ENCODE results near the gene ARHGEF26.

The ARHGEF26 gene

DNA sequence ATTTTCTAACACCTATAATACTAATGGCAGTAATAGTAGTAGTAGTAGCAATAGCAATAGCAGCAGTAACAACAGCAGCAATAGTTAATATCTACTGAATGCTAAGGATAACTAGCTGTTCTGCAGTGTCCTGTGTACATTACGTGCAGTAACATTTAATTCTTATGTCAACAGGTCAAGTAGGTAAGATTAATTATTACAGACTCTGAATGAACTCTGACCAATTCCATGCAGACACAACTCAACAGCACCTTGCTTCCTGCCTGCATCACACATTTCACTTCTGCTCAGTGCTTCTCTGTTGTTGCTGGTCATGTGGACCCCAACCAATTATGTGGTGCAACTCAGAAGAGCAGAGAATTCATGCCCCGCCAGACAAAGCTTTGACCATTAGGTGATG is 39.9 kb upstream of the ARHGEF26 start:
- DNase-seq (ENCODE audit: low read depth in 1 of 2, low spot score in 1 of 2): no peak
- H3K4me3 ChIP-seq (replicated peaks; ENCODE audit: insufficient read depth, low read length): no peak overlapping the region
- H3K27ac ChIP-seq (replicated peaks): no peak overlapping the region
- TF ChIP-seq, protein P1, sequence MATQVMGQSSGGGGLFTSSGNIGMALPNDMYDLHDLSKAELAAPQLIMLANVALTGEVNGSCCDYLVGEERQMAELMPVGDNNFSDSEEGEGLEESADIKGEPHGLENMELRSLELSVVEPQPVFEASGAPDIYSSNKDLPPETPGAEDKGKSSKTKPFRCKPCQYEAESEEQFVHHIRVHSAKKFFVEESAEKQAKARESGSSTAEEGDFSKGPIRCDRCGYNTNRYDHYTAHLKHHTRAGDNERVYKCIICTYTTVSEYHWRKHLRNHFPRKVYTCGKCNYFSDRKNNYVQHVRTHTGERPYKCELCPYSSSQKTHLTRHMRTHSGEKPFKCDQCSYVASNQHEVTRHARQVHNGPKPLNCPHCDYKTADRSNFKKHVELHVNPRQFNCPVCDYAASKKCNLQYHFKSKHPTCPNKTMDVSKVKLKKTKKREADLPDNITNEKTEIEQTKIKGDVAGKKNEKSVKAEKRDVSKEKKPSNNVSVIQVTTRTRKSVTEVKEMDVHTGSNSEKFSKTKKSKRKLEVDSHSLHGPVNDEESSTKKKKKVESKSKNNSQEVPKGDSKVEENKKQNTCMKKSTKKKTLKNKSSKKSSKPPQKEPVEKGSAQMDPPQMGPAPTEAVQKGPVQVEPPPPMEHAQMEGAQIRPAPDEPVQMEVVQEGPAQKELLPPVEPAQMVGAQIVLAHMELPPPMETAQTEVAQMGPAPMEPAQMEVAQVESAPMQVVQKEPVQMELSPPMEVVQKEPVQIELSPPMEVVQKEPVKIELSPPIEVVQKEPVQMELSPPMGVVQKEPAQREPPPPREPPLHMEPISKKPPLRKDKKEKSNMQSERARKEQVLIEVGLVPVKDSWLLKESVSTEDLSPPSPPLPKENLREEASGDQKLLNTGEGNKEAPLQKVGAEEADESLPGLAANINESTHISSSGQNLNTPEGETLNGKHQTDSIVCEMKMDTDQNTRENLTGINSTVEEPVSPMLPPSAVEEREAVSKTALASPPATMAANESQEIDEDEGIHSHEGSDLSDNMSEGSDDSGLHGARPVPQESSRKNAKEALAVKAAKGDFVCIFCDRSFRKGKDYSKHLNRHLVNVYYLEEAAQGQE (IDR thresholded peaks at IDR 0.05; ENCODE audit: insufficient replicate concordance, low read depth): no peak
- TF ChIP-seq, protein P2, sequence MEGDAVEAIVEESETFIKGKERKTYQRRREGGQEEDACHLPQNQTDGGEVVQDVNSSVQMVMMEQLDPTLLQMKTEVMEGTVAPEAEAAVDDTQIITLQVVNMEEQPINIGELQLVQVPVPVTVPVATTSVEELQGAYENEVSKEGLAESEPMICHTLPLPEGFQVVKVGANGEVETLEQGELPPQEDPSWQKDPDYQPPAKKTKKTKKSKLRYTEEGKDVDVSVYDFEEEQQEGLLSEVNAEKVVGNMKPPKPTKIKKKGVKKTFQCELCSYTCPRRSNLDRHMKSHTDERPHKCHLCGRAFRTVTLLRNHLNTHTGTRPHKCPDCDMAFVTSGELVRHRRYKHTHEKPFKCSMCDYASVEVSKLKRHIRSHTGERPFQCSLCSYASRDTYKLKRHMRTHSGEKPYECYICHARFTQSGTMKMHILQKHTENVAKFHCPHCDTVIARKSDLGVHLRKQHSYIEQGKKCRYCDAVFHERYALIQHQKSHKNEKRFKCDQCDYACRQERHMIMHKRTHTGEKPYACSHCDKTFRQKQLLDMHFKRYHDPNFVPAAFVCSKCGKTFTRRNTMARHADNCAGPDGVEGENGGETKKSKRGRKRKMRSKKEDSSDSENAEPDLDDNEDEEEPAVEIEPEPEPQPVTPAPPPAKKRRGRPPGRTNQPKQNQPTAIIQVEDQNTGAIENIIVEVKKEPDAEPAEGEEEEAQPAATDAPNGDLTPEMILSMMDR (IDR thresholded peaks at IDR 0.05; ENCODE audit: insufficient read depth, low read length): no peak
- no peak for TF ChIP-seq POLR2AphosphoS5 (IDR thresholded peaks at IDR 0.05; ENCODE audit: low read depth)
- no peak for TF ChIP-seq SPI1 (IDR thresholded peaks at IDR 0.05; ENCODE audit: borderline replicate concordance, low read depth)
- TF ChIP-seq GABPA (IDR thresholded peaks at IDR 0.05; ENCODE audit: low read depth): no peak
- H3K27me3 ChIP-seq (ENCODE audit: insufficient read depth, poor library complexity, severe bottlenecking): no peaks in the 10 kb centered on the region

DNA sequence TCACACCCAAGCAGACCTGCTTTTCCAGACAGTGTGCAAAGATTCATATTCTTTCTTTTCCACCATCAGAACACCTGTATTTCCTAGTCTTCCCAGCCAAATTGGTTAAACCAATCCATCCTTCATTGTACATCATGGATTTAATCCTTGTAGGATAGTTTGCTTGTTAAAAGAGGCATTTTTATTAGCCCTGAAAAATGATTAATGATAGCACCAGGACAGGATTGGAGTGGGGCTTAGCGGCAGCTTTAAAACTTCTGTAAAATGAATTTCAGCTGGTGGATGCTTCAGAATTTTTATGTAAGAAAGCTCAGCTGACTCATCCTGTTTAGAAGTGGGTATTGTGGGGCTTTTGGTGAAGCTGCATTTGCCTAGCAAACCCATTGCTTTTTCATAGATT is 36.1 kb upstream of the ARHGEF26 start:
- no peak overlapping the region for H3K27ac ChIP-seq (replicated peaks)
- DNase-seq (ENCODE audit: low read depth in 1 of 2, low spot score in 1 of 2): no peak
- TF ChIP-seq, protein P1 (IDR thresholded peaks at IDR 0.05; ENCODE audit: insufficient replicate concordance, low read depth): no peak
- TF ChIP-seq, protein P2 (IDR thresholded peaks at IDR 0.05; ENCODE audit: insufficient read depth, low read length): no peak
- TF ChIP-seq POLR2AphosphoS5 (IDR thresholded peaks at IDR 0.05; ENCODE audit: low read depth): no peak
- no peak for TF ChIP-seq SPI1 (IDR thresholded peaks at IDR 0.05; ENCODE audit: borderline replicate concordance, low read depth)
- TF ChIP-seq GABPA (IDR thresholded peaks at IDR 0.05; ENCODE audit: low read depth): no peak
- H3K27me3 ChIP-seq (ENCODE audit: insufficient read depth, poor library complexity, severe bottlenecking): no peaks in the 10 kb centered on the region
- no peak overlapping the region for H3K4me3 ChIP-seq (replicated peaks; ENCODE audit: insufficient read depth, low read length)

DNA sequence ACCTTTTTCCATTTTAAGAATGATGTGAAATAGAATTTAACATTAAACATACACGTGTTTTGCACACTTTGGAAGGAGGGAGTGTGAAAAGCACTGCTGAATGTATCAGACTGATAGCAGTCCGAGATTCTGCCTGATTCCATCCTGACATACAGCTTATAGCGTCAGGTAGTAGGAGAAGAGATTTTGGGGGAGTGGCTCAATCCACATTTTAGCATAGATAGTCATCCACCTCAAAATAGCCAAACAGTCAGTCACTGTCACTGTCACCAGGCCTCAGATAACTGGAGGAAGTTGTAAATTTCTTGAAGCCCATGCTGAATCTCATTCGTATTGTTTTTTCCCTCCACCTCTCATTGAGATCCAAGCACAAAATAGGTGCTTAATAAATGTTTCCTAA is 35.4 kb upstream of the ARHGEF26 start:
- Histone ChIP-seq H3K27ac (replicated peaks) (no peak overlapping the region), H3K4me3 (replicated peaks; ENCODE audit: insufficient read depth, low read length) (no peak overlapping the region), H3K27me3 (ENCODE audit: insufficient read depth, poor library complexity, severe bottlenecking) (no peaks in the 10 kb centered on the region)
- no peak for DNase-seq (ENCODE audit: low read depth in 1 of 2, low spot score in 1 of 2)
- TF ChIP-seq, protein P1 (IDR thresholded peaks at IDR 0.05; ENCODE audit: insufficient replicate concordance, low read depth): no peak
- TF ChIP-seq SPI1 (IDR thresholded peaks at IDR 0.05; ENCODE audit: borderline replicate concordance, low read depth): no peak
- TF ChIP-seq POLR2AphosphoS5 (IDR thresholded peaks at IDR 0.05; ENCODE audit: low read depth): no peak
- TF ChIP-seq GABPA (IDR thresholded peaks at IDR 0.05; ENCODE audit: low read depth): no peak

Data from HL-60 (cell line).